ENCODE results near the gene SLC26A6. TPM values are rescaled to one million over a fixed set of nuclear protein-coding genes. Genes with fewer than 3 reads are reported as not detected.

The SLC26A6 gene
- total RNA-seq: 16.9 and 22.2 TPM in 2 replicates

GRCh38 chr3:48635222-48636021, at the start of gene SLC26A6:
SLC26A6 (minus strand) TSS chr3:48635461; CDS start chr3:48635393, 68 bp downstream.

GRCh38 chr3:48662753-48663488, 27.7 kb upstream of the SLC26A6 start, which contains the start of gene CELSR3:
CELSR3 (minus strand) TSS chr3:48662886; CDS start chr3:48662634, 252 bp downstream.

GRCh38 chr3:48621461-48621869, 13.8 kb downstream of the SLC26A6 start, which contains the start of gene TMEM89:
TMEM89 (minus strand) TSS chr3:48621769; CDS start chr3:48621756, 13 bp downstream.

GRCh38 chr3:48609088-48610005, 25.9 kb downstream of the SLC26A6 start, which contains the start of gene UQCRC1:
UQCRC1 (minus strand) TSS chr3:48609646; CDS start chr3:48609620, 26 bp downstream.

GRCh38 chr3:48595075-48595525, 40.2 kb downstream of the SLC26A6 start, which contains the start of gene COL7A1:
COL7A1 (minus strand) TSS chr3:48595329; CDS start chr3:48595159, 170 bp downstream.

Other genes with a start within 250 kb of the SLC26A6 start
- gene PLXNB1, start 205.4 kb downstream of the SLC26A6 start, total RNA-seq: 41.3 and 76.4 TPM in 2 replicates
- 40.0 and 42.8 TPM in 2 replicates for gene CCDC51, start 195.3 kb downstream of the SLC26A6 start, total RNA-seq
- gene TMA7, start 195.2 kb downstream of the SLC26A6 start, total RNA-seq: 178 and 359 TPM in 2 replicates
- gene ATRIP, start 188.7 kb downstream of the SLC26A6 start, total RNA-seq: 5.7 and 6.6 TPM in 2 replicates
- gene SHISA5, start 131.3 kb downstream of the SLC26A6 start, total RNA-seq: 107 and 177 TPM in 2 replicates
- 10.0 and 12.2 TPM in 2 replicates for gene PFKFB4, start 78.7 kb downstream of the SLC26A6 start, total RNA-seq
- 1.2 and 1.3 TPM in 2 replicates for gene UCN2, start 71.7 kb downstream of the SLC26A6 start, total RNA-seq
- 22.5 and 52.6 TPM in 2 replicates for gene COL7A1, start 40.1 kb downstream of the SLC26A6 start, total RNA-seq
- 358 and 469 TPM in 2 replicates for gene UQCRC1, start 25.8 kb downstream of the SLC26A6 start, total RNA-seq
- gene TMEM89, start 13.7 kb downstream of the SLC26A6 start, total RNA-seq: not detected in 2 replicates
- gene CELSR3, start 27.4 kb upstream of the SLC26A6 start, total RNA-seq: 1.0 and 3.5 TPM in 2 replicates
- 11.8 and 25.1 TPM in 2 replicates for gene NCKIPSD, start 50.5 kb upstream of the SLC26A6 start, total RNA-seq
- 49.0 and 51.5 TPM in 2 replicates for gene IP6K2, start 81.8 kb upstream of the SLC26A6 start, total RNA-seq
- 34.9 and 35.9 TPM in 2 replicates for gene PRKAR2A, start 212.4 kb upstream of the SLC26A6 start, total RNA-seq